HG03095 (cell line): Measurements from ENCODE around the gene ZNF526.
A peak's percentile ranks its signal among the peaks of the same experiment; 100 is the strongest.

ENCODE experiments used
- ATAC-seq: cut with Tn5 transposase; IDR thresholded peaks from one replicate; pipeline ENCODE4 v1.9.1; 2021; ENCODE audit warnings: moderate library complexity; ENCODE audit not compliant: unreplicated experiment

Gene ZNF526

DNA sequence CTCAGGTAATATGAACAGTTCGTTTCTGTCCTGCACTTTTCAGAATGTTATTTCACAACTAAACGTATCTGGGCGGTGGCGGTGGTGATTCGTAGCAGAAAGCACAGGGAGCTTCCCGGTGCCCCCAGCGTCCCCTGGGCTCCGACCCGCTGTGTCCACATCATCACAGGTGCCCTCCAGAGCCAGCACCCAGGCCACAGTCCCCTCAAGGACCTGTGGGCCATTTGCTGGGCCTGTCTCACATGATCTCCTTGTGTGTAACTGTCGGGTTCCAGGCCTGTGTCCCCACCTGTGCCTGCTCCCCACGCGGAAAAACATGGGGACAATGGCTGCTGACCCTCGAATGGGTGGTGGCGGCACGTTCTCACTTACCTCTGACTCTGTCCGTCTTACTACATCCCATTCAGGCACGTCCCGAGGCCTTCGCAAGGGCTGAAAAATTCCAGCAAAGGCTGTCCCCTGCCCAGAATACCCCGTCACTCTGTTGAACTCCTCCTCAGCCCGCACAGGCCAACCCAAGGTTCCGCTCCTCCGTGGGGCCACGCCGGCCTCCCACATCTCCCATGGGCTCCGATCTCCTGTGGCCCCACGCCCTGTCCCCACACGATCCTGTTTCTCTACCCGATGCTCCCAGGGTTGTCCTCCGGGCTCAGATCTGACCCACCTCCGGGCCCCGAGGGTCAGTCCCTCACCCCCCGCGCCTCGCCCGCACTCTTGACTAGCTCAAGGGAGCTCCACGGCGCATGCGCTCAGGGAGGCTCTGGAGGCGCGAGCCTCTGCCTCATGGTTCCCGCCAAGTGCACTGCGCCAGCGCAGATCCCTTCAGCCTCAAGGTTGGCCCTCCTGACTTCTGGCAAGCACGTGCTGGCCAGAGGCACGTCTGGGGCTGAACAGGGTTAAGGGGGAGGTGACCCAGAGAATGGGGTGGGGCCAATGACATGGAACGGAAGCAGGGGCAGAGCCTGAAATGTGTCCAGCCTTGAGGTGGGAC, 23.8 kb upstream of the ZNF526 start:
- ATAC-seq, result no peak

GRCh38 chr19:42197375-42197817, 22.7 kb upstream of the ZNF526 start:
- ATAC-seq, result no peak

DNA sequence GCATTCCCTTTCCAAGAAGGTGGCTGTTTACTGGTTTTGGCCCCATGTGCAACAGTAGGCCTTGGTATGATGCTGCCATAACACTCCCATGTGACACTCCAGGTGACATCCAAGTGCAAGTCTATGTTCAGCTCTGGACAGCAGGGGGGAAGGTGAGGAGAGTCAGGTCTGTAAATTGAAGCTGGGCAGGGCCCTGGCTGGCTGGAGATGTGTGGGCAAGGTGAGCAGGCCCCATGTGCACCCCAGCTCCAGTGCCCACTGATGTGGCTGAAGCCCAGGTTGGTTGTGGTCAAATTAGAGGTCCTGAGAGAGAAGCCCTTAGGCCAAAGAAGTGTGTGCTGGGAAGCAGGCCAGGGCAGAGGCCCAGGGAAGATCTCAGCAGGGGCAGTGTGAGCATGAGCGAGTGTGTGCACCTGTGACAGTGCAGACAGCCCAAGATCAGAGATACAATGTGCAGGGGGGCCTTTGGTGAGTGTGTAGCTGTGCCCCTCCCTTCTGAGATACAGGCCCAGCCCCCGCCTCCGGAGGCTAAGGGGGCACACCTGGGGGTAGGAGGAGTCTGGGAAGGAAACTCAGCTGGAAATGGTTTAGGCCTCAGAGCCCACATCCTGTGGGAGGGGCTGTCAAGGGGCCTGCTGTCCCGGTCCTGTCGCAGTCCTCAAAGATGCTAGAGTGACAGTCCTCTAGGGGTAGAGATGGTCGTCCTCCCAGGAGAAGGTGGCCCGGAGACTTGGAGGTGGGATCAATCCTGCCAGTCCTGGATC, 21.3 kb upstream of the ZNF526 start:
- ATAC-seq, result peak; percentile 33

DNA sequence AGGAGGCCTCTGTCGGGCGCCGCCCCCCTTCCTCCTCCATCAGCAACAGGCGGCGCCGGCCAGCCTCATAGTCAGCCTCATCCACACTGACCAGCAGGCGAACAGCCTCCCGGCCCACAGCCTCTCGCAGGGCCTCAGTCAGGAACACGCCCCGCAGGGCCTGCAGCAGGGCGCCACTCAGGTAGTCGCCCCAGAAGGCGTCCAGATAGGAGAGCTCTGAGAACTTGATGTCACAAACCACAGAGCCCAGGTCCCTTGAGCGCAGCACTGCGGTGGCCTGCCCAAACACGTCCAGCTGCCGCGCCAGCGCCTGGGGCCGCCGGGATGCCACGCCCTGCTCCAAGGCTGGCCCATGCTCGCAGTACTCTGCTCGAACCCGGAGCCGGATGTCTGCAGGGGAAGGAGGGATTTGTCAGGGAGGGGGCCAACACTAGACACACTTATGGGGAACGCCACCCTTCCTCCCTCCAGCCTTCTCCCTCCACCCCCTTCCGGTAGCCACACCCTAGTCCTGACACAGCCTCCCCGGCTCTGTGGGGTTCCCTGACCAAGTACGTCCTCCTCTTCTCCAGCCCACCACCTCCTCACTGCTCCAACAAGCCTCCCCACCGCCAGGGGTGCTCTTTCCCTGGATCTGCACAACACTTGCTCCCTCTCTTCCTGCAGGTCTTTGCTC, 20.5 kb upstream of the ZNF526 start:
- ATAC-seq, result peak; percentile 36

DNA sequence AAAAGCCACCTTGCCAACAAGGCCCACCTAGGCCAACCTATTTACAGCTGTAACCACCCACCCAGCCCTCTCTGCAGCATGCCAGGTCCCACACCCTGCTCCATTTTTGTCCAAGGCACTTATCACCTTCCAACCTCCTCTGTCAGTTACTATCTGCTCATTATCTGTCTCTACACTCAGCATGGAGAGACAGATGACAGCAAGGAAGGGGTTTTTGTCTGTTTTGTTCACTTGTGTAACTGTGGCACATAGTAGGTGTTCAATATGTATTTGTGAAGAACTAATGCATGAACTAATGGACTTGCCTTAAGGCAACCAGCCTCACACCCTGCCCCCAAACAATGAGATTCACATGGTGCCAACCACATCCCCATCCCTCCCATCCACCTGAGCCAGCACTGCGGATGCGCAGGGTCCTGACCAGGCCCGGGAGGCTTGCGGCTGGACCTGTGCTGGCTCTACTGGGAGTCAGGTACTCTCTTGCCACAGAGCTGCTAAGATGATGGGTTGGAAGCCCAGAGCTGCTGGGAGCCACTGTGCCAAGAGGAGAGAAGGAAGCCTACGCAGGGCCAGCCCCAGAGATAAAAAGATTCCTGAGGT, 19.9 kb upstream of the ZNF526 start:
- no peak for ATAC-seq

DNA sequence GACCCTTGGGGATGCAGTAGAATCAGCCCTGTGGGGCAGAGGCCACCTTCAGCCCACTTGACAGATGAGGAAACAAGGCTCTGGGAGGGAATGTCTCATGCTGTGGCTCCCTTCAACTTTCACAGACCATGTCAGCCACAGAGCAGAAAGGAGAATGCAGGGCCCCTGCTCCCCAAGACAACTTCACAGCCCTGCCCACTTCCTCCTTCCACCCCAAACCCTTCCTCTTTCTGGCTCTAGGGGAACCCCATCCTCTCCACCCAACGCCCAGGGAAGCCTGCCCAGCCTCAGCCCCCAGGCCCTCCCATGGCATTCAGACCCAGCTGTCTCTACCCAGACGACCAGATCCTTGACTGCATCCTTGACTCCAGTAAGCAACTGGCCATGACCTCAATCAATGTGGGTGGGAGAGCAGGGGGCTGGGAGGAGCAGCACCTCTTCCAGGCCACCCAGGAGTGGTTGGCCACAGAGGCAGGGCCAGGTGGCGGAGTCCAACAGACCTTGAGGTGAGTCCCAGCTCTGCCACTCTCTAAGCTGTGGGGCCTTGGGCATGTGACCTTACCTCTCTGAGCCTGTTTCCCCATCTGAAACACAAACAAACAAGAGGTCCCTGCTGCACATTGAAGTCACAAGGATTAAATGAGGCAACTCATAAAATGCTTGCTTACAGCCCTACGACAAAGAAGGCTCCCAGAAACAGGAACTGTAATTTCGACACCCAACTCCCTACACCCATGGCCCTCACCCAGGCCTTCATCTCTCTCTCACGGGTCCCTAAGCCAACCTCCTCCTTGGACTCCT, 18.4 kb upstream of the ZNF526 start:
- ATAC-seq, result no peak

GRCh38 chr19:42202290-42202880, 17.7 kb upstream of the ZNF526 start:
- ATAC-seq, result no peak

DNA sequence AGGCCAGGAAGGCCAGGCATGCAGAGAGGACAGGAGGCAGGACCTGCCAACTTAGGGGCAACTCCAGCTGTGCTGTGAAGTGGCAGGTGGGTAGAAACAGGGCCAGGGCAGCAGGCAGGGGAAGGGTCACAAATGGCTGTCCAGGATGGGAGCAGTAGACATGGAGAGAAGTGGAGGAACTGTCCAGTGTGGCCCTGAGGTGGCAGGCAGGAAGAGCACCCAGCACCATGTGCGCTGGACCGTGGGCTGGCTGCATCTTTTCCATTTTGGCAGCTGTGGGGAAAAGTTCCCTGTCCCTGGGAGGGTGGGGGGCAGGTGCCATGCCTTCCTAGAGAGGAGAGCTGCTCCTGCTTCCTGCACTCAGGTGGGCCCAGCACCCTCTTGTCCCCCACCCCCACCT, 16.4 kb upstream of the ZNF526 start:
- ATAC-seq, result no peak

DNA sequence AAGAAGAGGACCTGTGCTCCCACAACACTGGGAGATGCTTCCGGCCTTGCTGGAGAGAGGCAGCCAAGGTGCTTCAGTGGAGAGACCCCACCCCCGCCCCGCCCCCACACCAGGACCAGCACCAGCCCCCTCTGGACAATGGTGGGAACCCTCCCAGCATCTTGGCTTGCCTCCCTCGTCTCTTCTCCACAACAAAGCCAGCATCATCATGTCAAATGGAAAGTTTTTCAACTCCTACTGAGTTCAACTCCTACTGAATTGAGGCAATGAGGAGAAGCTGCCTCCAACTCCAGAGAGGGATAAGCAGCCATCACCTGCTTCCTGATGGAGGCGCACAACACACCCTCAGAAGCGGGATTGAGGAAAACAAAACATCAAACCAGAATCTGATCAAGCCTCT, 15.4 kb upstream of the ZNF526 start:
- no peak for ATAC-seq

GRCh38 chr19:42206871-42207755, 13.0 kb upstream of the ZNF526 start:
- ATAC-seq, result no peak

- no peak for ATAC-seq
These were observed 12.3 kb upstream of the ZNF526 start for GRCh38 chr19:42207767-42208271.

DNA sequence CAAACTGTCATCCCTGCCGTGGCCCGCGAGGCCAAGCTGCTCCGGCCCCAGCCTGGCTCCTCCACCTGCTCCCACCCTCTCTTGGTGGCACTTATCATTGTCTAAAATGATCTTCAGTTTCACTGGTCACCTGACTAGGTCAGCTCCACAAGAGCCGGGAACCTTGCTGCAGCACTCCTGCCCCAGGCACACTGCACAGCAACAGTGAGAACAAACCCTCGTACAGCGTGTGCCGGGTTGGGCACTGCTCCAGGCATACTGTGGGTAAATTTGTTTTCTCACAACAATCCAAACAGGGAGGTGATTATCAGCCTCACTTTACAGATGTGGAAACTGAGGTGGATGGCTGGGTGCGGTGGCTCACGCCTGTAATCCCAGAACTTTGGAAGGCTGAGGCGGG, 11.5 kb upstream of the ZNF526 start:
- ATAC-seq, result no peak

- ATAC-seq, result no peak
These were observed 7.2 kb upstream of the ZNF526 start for GRCh38 chr19:42212886-42213285.

GRCh38 chr19:42214810-42215485, 5.2 kb upstream of the ZNF526 start:
- no peak for ATAC-seq

- ATAC-seq, result peak; percentile 13
These were observed 3.2 kb upstream of the ZNF526 start for GRCh38 chr19:42216653-42217519.

GRCh38 chr19:42217520-42218437, 2.3 kb upstream of the ZNF526 start, which contains the start of gene DEDD2:
Gene DEDD2, minus strand, starts transcription at chr19:42217677. Its CDS starts 670 bp downstream, at chr19:42217007.
- ATAC-seq, result peak; percentile 55
